GM18520 (cell line): ENCODE measurements around the gene FHIT.

ENCODE experiments used
- ATAC-seq: cut with Tn5 transposase; IDR thresholded peaks from one replicate; pipeline ENCODE4 v1.9.1; 2021; ENCODE audit not compliant: unreplicated experiment

FHIT gene

GRCh38 chr3:60528651-60529050, 722.6 kb downstream of the FHIT start:
- ATAC-seq = no peak

GRCh38 chr3:60523536-60523935, 727.7 kb downstream of the FHIT start:
- no peak for ATAC-seq

GRCh38 chr3:60517134-60517533, 734.1 kb downstream of the FHIT start:
- ATAC-seq = no peak

GRCh38 chr3:60514866-60515265, 736.4 kb downstream of the FHIT start:
- ATAC-seq = no peak

GRCh38 chr3:60514085-60514649, 737.1 kb downstream of the FHIT start:
- ATAC-seq = no peak

GRCh38 chr3:60513241-60513640, 738.0 kb downstream of the FHIT start:
- no peak for ATAC-seq

GRCh38 chr3:60512506-60512905, 738.7 kb downstream of the FHIT start:
- no peak for ATAC-seq

- no peak for ATAC-seq
These were observed 741.8 kb downstream of the FHIT start for GRCh38 chr3:60509471-60509870.

- no peak for ATAC-seq
These were observed 746.3 kb downstream of the FHIT start for GRCh38 chr3:60504827-60505457.

GRCh38 chr3:60501314-60501713, 749.9 kb downstream of the FHIT start:
- ATAC-seq = no peak

GRCh38 chr3:60497902-60498301, 753.4 kb downstream of the FHIT start:
- no peak for ATAC-seq

GRCh38 chr3:60490992-60491391, 760.3 kb downstream of the FHIT start:
- ATAC-seq = no peak

- ATAC-seq = no peak
These were observed 776.2 kb downstream of the FHIT start for GRCh38 chr3:60475096-60475495.

GRCh38 chr3:60469481-60469880, 781.8 kb downstream of the FHIT start:
- ATAC-seq = no peak

GRCh38 chr3:60463685-60464084, 787.6 kb downstream of the FHIT start:
- ATAC-seq = no peak

GRCh38 chr3:60461267-60461666, 790.0 kb downstream of the FHIT start:
- ATAC-seq = no peak

GRCh38 chr3:60456180-60456579, 795.1 kb downstream of the FHIT start:
- no peak for ATAC-seq

GRCh38 chr3:60453326-60453725, 797.9 kb downstream of the FHIT start:
- no peak for ATAC-seq

- no peak for ATAC-seq
These were observed 802.6 kb downstream of the FHIT start for GRCh38 chr3:60448696-60449095.

- ATAC-seq = no peak
These were observed 805.8 kb downstream of the FHIT start for GRCh38 chr3:60445446-60445845.

- no peak for ATAC-seq
These were observed 806.3 kb downstream of the FHIT start for GRCh38 chr3:60444898-60445437.

- no peak for ATAC-seq
These were observed 810.4 kb downstream of the FHIT start for GRCh38 chr3:60440869-60441268.
